Measurements from ENCODE around the gene RAB38.

RAB38 gene
- long read RNA-seq = 0 reads

- peak in 1 of 2 experiments; percentile 5 for DNase-seq (ENCODE audit: low read depth in 1 of 2, low spot score in 1 of 2)
- TF ChIP-seq SPI1 (IDR thresholded peaks at IDR 0.05; ENCODE audit: borderline replicate concordance, low read depth) (no peak), REST (IDR thresholded peaks at IDR 0.05; ENCODE audit: insufficient replicate concordance, low read depth) (no peak), GABPA (IDR thresholded peaks at IDR 0.05; ENCODE audit: low read depth) (no peak), CTCF (IDR thresholded peaks at IDR 0.05; ENCODE audit: insufficient read depth, low read length) (no peak), POLR2AphosphoS5 (IDR thresholded peaks at IDR 0.05; ENCODE audit: low read depth) (no peak)
- Histone ChIP-seq H3K4me3 (replicated peaks; ENCODE audit: insufficient read depth, low read length) (no peak within 1 kb of the TSS), H3K27me3 (ENCODE audit: insufficient read depth, poor library complexity, severe bottlenecking) (peaks cover 27% of the 10 kb centered on the region), H3K27ac (replicated peaks) (no peak within 1 kb of the TSS)
Observed at GRCh38 chr11:88174709-88175568, at the start of gene RAB38. Gene RAB38, minus strand, starts transcription at chr11:88175443. Its CDS starts 59 bp downstream, at chr11:88175384.

- DNase-seq (ENCODE audit: low read depth in 1 of 2, low spot score in 1 of 2) = no peak
- Histone ChIP-seq H3K27ac (replicated peaks) (no peak overlapping the region), H3K27me3 (ENCODE audit: insufficient read depth, poor library complexity, severe bottlenecking) (no peaks in the 10 kb centered on the region), H3K4me3 (replicated peaks; ENCODE audit: insufficient read depth, low read length) (no peak overlapping the region)
- no peak for TF ChIP-seq REST (IDR thresholded peaks at IDR 0.05; ENCODE audit: insufficient replicate concordance, low read depth)
- no peak for TF ChIP-seq CTCF (IDR thresholded peaks at IDR 0.05; ENCODE audit: insufficient read depth, low read length)
- TF ChIP-seq SPI1 (IDR thresholded peaks at IDR 0.05; ENCODE audit: borderline replicate concordance, low read depth) = no peak
- no peak for TF ChIP-seq POLR2AphosphoS5 (IDR thresholded peaks at IDR 0.05; ENCODE audit: low read depth)
- no peak for TF ChIP-seq GABPA (IDR thresholded peaks at IDR 0.05; ENCODE audit: low read depth)
Observed at GRCh38 chr11:88213406-88213805, 38.2 kb upstream of the RAB38 start.

GRCh38 chr11:88212300-88212699, 37.1 kb upstream of the RAB38 start:
- no peak for DNase-seq (ENCODE audit: low read depth in 1 of 2, low spot score in 1 of 2)
- no peak overlapping the region for H3K4me3 ChIP-seq (replicated peaks; ENCODE audit: insufficient read depth, low read length)
- no peaks in the 10 kb centered on the region for H3K27me3 ChIP-seq (ENCODE audit: insufficient read depth, poor library complexity, severe bottlenecking)
- H3K27ac ChIP-seq (replicated peaks) = no peak overlapping the region
- TF ChIP-seq GABPA (IDR thresholded peaks at IDR 0.05; ENCODE audit: low read depth) (no peak), SPI1 (IDR thresholded peaks at IDR 0.05; ENCODE audit: borderline replicate concordance, low read depth) (no peak), POLR2AphosphoS5 (IDR thresholded peaks at IDR 0.05; ENCODE audit: low read depth) (no peak), CTCF (IDR thresholded peaks at IDR 0.05; ENCODE audit: insufficient read depth, low read length) (no peak), REST (IDR thresholded peaks at IDR 0.05; ENCODE audit: insufficient replicate concordance, low read depth) (no peak)
